IMR-90 (cell line): ENCODE results near the gene CHTF8. TPM values are rescaled to one million over a fixed set of nuclear protein-coding genes. Genes with fewer than 3 reads are reported as not detected.

ENCODE experiments used
- ATAC-seq: fragments of 200-7000 bp; cut with Tn5 transposase; 2 replicates; pipeline ENCODE4 v1.9.1; 2020; ENCODE audit warnings: low read depth, mild to moderate bottlenecking, moderate library complexity
- BruUV-seq: library from RNA; stranded (reverse); fragments of 400-500 nt; replicated peaks from 2 replicates; lab custom pipeline; 2021; lab: Mats Ljungman, UMichigan
- CTCF ChIA-PET: fragments of 300-600 bp; formaldehyde crosslinking; extraction: SDS; loops from one replicate; lab custom pipeline; 2021; ENCODE audit warnings: antibody characterized with exemption; lab: Yijun Ruan, JAX
- POLR2A ChIA-PET: fragments of 300-600 bp; sonication (Branson Sonifier 250); formaldehyde crosslinking; loops from one replicate; lab custom pipeline; 2022; ENCODE audit warnings: antibody characterized with exemption; ENCODE audit not compliant: unreplicated experiment; lab: Charles Lee
- DNase-seq: peaks from one replicate; pipeline ENCODE4 v3.0.0; 2013
- H2AFZ ChIP-seq: replicated peaks from 2 replicates; pipeline ENCODE3; 2013; ENCODE audit warnings: low read length, mild to moderate bottlenecking; ENCODE audit not compliant: poor library complexity
- H2AK5ac ChIP-seq: 2 replicates; pipeline ENCODE4 v1.6.1; 2013; ENCODE audit warnings: low read depth, low read length, inconsistent platforms
- H2AK9ac ChIP-seq: replicated peaks from 2 replicates; pipeline ENCODE3; 2013; ENCODE audit warnings: mild to moderate bottlenecking, low read depth, low read length, moderate library complexity; ENCODE audit not compliant: poor library complexity
- H2BK120ac ChIP-seq: 2 replicates; pipeline ENCODE4 v1.6.1; 2013; ENCODE audit warnings: low read depth, low read length, inconsistent platforms
- H2BK15ac ChIP-seq: 3 replicates; pipeline ENCODE4 v1.6.1; 2013; ENCODE audit warnings: low read depth, low read length, inconsistent platforms
- H2BK20ac ChIP-seq: 2 replicates; pipeline ENCODE4 v1.6.1; 2013; ENCODE audit warnings: low read depth, mild to moderate bottlenecking, inconsistent platforms, low read length, moderate library complexity
- H2BK5ac ChIP-seq: 2 replicates; pipeline ENCODE4 v1.6.1; 2013; ENCODE audit warnings: mild to moderate bottlenecking, low read depth, low read length, inconsistent platforms; ENCODE audit not compliant: poor library complexity, severe bottlenecking
- H3K14ac ChIP-seq: replicated peaks from 2 replicates; pipeline ENCODE4 v1.6.1; 2013; ENCODE audit warnings: low read depth, low read length, inconsistent platforms
- H3K18ac ChIP-seq: 2 replicates; pipeline ENCODE4 v1.6.1; 2013; ENCODE audit warnings: low read depth, low read length, control low read depth
- H3K23ac ChIP-seq: 2 replicates; pipeline ENCODE4 v1.6.1; 2013; ENCODE audit warnings: low read depth, low read length, inconsistent platforms
- H3K27ac ChIP-seq: 2 replicates; pipeline ENCODE4 v1.5.1; 2013; ENCODE audit warnings: mild to moderate bottlenecking, control low read depth, low read length; ENCODE audit not compliant: insufficient read depth
- H3K27me3 ChIP-seq: 2 replicates; pipeline ENCODE4 v1.6.1; 2013; ENCODE audit warnings: low read length; ENCODE audit not compliant: control insufficient read depth, insufficient read depth
- H3K36me3 ChIP-seq: 2 replicates; pipeline ENCODE4 v1.6.1; 2013; ENCODE audit warnings: low read length, mixed read lengths; ENCODE audit not compliant: control insufficient read depth, insufficient read depth
- H3K4ac ChIP-seq: 2 replicates; pipeline ENCODE4 v1.6.1; 2013; ENCODE audit warnings: low read depth, low read length, inconsistent platforms
- H3K4me1 ChIP-seq: 2 replicates; pipeline ENCODE4 v1.6.1; 2013; ENCODE audit warnings: low read length, mixed read lengths; ENCODE audit not compliant: control insufficient read depth, insufficient read depth
- H3K4me2 ChIP-seq: 2 replicates; pipeline ENCODE4 v1.6.1; 2013; ENCODE audit warnings: low read depth, mild to moderate bottlenecking, control low read depth, low read length, moderate library complexity
- H3K4me3 ChIP-seq: 2 replicates; pipeline ENCODE4 v1.5.1; 2013; ENCODE audit warnings: low read depth, mild to moderate bottlenecking, control low read depth, low read length, moderate library complexity; ENCODE audit not compliant: insufficient read depth
- H3K56ac ChIP-seq: 2 replicates; pipeline ENCODE4 v1.6.1; 2013; ENCODE audit warnings: low read length, inconsistent platforms; ENCODE audit not compliant: insufficient read depth; ENCODE audit errors: extremely low read depth
- H3K79me1 ChIP-seq, 2 experiments: 2 replicates each; pipeline ENCODE4 v1.6.1; 2013; ENCODE audit warnings: low read length in 2 of 2, inconsistent platforms in 1 of 2, low read depth in 1 of 2
- H3K9ac ChIP-seq: 2 replicates; pipeline ENCODE4 v1.6.1; 2013; ENCODE audit warnings: low read depth, low read length, control low read depth
- H3K9me1 ChIP-seq: 2 replicates; pipeline ENCODE4 v1.6.1; 2013; ENCODE audit warnings: low read length, inconsistent platforms; ENCODE audit not compliant: insufficient read depth
- H3K9me3 ChIP-seq: 2 replicates; pipeline ENCODE4 v1.6.1; 2013; ENCODE audit warnings: low read length; ENCODE audit not compliant: control insufficient read depth, insufficient read depth
- H4K20me1 ChIP-seq: 2 replicates; pipeline ENCODE4 v1.6.1; 2013; ENCODE audit warnings: low read length, inconsistent platforms; ENCODE audit not compliant: insufficient read depth
- H4K5ac ChIP-seq: 2 replicates; pipeline ENCODE4 v1.6.1; 2013; ENCODE audit warnings: mild to moderate bottlenecking, low read depth, low read length, control low read depth
- H4K8ac ChIP-seq, 2 experiments: 2 replicates each; pipeline ENCODE4 v1.6.1; 2013; ENCODE audit warnings: low read depth in 2 of 2, low read length in 2 of 2, control low read depth in 1 of 2, inconsistent platforms in 1 of 2
- H4K91ac ChIP-seq: 2 replicates; pipeline ENCODE4 v1.6.1; 2013; ENCODE audit warnings: low read depth, low read length, inconsistent platforms; ENCODE audit not compliant: insufficient read depth
- BHLHE40 ChIP-seq: fragments of 150-350 bp; IDR thresholded peaks from 2 replicates; pipeline ENCODE4 v1.6.1; 2016; ENCODE audit warnings: mild to moderate bottlenecking, low read depth, low read length
- CEBPB ChIP-seq: IDR thresholded peaks from 2 replicates; pipeline ENCODE4 v1.6.1; 2012; ENCODE audit warnings: low read depth, low read length, improper control_type of control experiment
- CHD1 ChIP-seq: IDR thresholded peaks from 2 replicates; pipeline ENCODE4 v1.6.1; 2012; ENCODE audit warnings: low read depth, low read length, improper control_type of control experiment
- FOS ChIP-seq: fragments of 150-350 bp; IDR thresholded peaks from 2 replicates; pipeline ENCODE4 v1.6.1; 2016; ENCODE audit warnings: low read depth, low read length
- MAFK ChIP-seq: IDR thresholded peaks from 2 replicates; pipeline ENCODE4 v1.6.1; 2012; ENCODE audit warnings: low read depth, low read length, improper control_type of control experiment
- MAZ ChIP-seq: IDR thresholded peaks from 2 replicates; pipeline ENCODE4 v1.6.1; 2012; ENCODE audit warnings: low read depth, mild to moderate bottlenecking, low read length, improper control_type of control experiment, moderate library complexity, borderline replicate concordance
- MXI1 ChIP-seq: IDR thresholded peaks from 2 replicates; pipeline ENCODE4 v1.6.1; 2012; ENCODE audit warnings: low read depth, mild to moderate bottlenecking, low read length, moderate library complexity, borderline replicate concordance
- NFE2L2 ChIP-seq: fragments of 150-350 bp; IDR thresholded peaks from 2 replicates; pipeline ENCODE4 v1.6.1; 2016; ENCODE audit warnings: low read depth, mild to moderate bottlenecking, low read length
- POLR2A ChIP-seq: IDR thresholded peaks from 2 replicates; pipeline ENCODE4 v1.6.1; 2012; ENCODE audit warnings: mild to moderate bottlenecking, low read depth, low read length
- RAD21 ChIP-seq: IDR thresholded peaks from 2 replicates; pipeline ENCODE4 v1.6.1; 2012; ENCODE audit warnings: low read length, improper control_type of control experiment
- RCOR1 ChIP-seq: IDR thresholded peaks from 2 replicates; pipeline ENCODE4 v1.6.1; 2012; ENCODE audit warnings: mild to moderate bottlenecking, low read length, improper control_type of control experiment; ENCODE audit not compliant: insufficient replicate concordance
- RFX5 ChIP-seq: IDR thresholded peaks from 2 replicates; pipeline ENCODE4 v1.8.0; 2012; ENCODE audit warnings: low read depth, mild to moderate bottlenecking, low read length, moderate library complexity
- SMC3 ChIP-seq: fragments of 150-350 bp; IDR thresholded peaks from 2 replicates; pipeline ENCODE4 v1.6.1; 2016; ENCODE audit warnings: low read depth, mild to moderate bottlenecking, antibody characterized with exemption, low read length, moderate library complexity
- WGBS, 2 experiments: methylation state at CpG; one replicate each; pipeline versions ENCODE4 v1.1.5 to v1.1.7; 2013; ENCODE audit warnings: missing lambda C conversion rate in 2 of 2; ENCODE audit not compliant: insufficient read length in 1 of 2; ENCODE audit errors: extremely low coverage in 2 of 2; 5-methylcytosine and 5-hydroxymethylcytosine counted together
- dilution Hi-C: fragments of 300-500 bp; cut with HindIII; formaldehyde crosslinking; loops from one replicate; pipeline ENCODE4 v1.14.3; 2018; ENCODE audit warnings: low sequenced_read_pairs; ENCODE audit not compliant: unreplicated experiment
- in situ Hi-C: fragments of 300-500 bp; cut with MboI; formaldehyde crosslinking; loops from 3 replicates; pipeline ENCODE4 v1.14.3; 2019; ENCODE audit warnings: low sequenced_read_pairs, inconsistent platforms, mixed read lengths
- intact Hi-C: fragments of 100-400 bp; cut with micrococcal nuclease; formaldehyde crosslinking; loops from 2 replicates; pipeline ENCODE4 v1.10.0; 2022
- polyA plus RNA-seq, 3 experiments: library from polyadenylated mRNA; depleted of rRNA; stranded (reverse); fragments of >200 nt; gene quantifications; 2 replicates each; pipeline ENCODE4 v1.2.3, GENCODE V29; 2012; ENCODE audit warnings: low replicate concordance in 1 of 3
- total RNA-seq: library from RNA; depleted of rRNA; stranded (reverse); fragments of >200 nt; gene quantifications from 2 replicates; pipeline ENCODE4 v1.2.3, GENCODE V29; 2012
- TF ChIP-seq, protein P1 (sequence below): fragments of 150-350 bp; IDR thresholded peaks from 2 replicates; pipeline ENCODE4 v1.6.1; 2016; ENCODE audit warnings: low read depth, mild to moderate bottlenecking, low read length, moderate library complexity, borderline replicate concordance
- TF ChIP-seq, protein P2 (sequence below): fragments of 150-350 bp; IDR thresholded peaks from 2 replicates; pipeline ENCODE4 v1.6.1; 2017; ENCODE audit warnings: mild to moderate bottlenecking, antibody characterized with exemption, low read length, low read depth
- TF ChIP-seq, protein P3 (sequence below): conservative IDR thresholded peaks from 2 replicates; pipeline ENCODE4 v1.5.1; 2012; ENCODE audit warnings: mild to moderate bottlenecking, low read depth, low read length, improper control_type of control experiment

Gene CHTF8
- total and polyA plus RNA-seq, 2 of the 4 experiments (the other 2 are of a cell fraction) = 47.1 to 122 TPM

GRCh38 chr16:69169051-69169450, 36.7 kb upstream of the CHTF8 start:
- Histone ChIP-seq H3K36me3 (peaks cover 26% of the 10 kb centered on the region), H3K56ac (no peak overlapping the region), H3K23ac (no peak overlapping the region), H3K9me1 (peaks cover 8% of the 10 kb centered on the region; the same call in 1 of the 2 replicates), H4K8ac (no peak overlapping the region), H2AFZ (no peak overlapping the region), H3K27me3 (no peaks in the 10 kb centered on the region), H2BK120ac (no peak overlapping the region), H3K4me2 (no peak overlapping the region), H2AK5ac (no peak overlapping the region), H3K27ac (no peak overlapping the region), H3K14ac (no peak overlapping the region), H4K20me1 (peaks cover 13% of the 10 kb centered on the region), H3K4ac (no peak overlapping the region), H3K18ac (no peak overlapping the region), H3K9me3 (no peaks in the 10 kb centered on the region), H4K5ac (no peak overlapping the region), H3K4me1 (peaks cover 16% of the 10 kb centered on the region), H4K91ac (no peak overlapping the region), H3K79me1 (peaks cover 0 to 42% of the 10 kb centered on the region in 2 experiments; a peak in 3 of 4 replicates), H3K9ac (no peak overlapping the region), H2BK5ac (no peak overlapping the region), H2BK20ac (no peak overlapping the region), H2AK9ac (no peak overlapping the region), H2BK15ac (no peak overlapping the region), H3K4me3 (no peak overlapping the region)
- no peak for TF ChIP-seq RAD21
- TF ChIP-seq, protein P1, sequence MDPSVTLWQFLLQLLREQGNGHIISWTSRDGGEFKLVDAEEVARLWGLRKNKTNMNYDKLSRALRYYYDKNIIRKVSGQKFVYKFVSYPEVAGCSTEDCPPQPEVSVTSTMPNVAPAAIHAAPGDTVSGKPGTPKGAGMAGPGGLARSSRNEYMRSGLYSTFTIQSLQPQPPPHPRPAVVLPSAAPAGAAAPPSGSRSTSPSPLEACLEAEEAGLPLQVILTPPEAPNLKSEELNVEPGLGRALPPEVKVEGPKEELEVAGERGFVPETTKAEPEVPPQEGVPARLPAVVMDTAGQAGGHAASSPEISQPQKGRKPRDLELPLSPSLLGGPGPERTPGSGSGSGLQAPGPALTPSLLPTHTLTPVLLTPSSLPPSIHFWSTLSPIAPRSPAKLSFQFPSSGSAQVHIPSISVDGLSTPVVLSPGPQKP = no peak
- no peak for TF ChIP-seq BHLHE40
- no peak for TF ChIP-seq CHD1
- TF ChIP-seq, protein P2, sequence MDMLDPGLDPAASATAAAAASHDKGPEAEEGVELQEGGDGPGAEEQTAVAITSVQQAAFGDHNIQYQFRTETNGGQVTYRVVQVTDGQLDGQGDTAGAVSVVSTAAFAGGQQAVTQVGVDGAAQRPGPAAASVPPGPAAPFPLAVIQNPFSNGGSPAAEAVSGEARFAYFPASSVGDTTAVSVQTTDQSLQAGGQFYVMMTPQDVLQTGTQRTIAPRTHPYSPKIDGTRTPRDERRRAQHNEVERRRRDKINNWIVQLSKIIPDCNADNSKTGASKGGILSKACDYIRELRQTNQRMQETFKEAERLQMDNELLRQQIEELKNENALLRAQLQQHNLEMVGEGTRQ = no peak
- no peak for TF ChIP-seq CEBPB
- no peak for TF ChIP-seq FOS
- TF ChIP-seq SMC3 = no peak
- no peak for TF ChIP-seq NFE2L2
- TF ChIP-seq POLR2A = no peak
- no peak for TF ChIP-seq MAZ
- no peak for TF ChIP-seq MAFK
- no peak for TF ChIP-seq RCOR1
- TF ChIP-seq, protein P3, sequence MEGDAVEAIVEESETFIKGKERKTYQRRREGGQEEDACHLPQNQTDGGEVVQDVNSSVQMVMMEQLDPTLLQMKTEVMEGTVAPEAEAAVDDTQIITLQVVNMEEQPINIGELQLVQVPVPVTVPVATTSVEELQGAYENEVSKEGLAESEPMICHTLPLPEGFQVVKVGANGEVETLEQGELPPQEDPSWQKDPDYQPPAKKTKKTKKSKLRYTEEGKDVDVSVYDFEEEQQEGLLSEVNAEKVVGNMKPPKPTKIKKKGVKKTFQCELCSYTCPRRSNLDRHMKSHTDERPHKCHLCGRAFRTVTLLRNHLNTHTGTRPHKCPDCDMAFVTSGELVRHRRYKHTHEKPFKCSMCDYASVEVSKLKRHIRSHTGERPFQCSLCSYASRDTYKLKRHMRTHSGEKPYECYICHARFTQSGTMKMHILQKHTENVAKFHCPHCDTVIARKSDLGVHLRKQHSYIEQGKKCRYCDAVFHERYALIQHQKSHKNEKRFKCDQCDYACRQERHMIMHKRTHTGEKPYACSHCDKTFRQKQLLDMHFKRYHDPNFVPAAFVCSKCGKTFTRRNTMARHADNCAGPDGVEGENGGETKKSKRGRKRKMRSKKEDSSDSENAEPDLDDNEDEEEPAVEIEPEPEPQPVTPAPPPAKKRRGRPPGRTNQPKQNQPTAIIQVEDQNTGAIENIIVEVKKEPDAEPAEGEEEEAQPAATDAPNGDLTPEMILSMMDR = no peak
- no peak for TF ChIP-seq MXI1
- no peak for TF ChIP-seq RFX5
- BruUV-seq = no TSS peak
- in situ Hi-C loops (no loop called here), intact Hi-C loops (no loop called here), dilution Hi-C loops (no loop called here)
- CTCF ChIA-PET = interaction anchor here (0.7 kb wide), 2 partner anchors 19 to 141 kb away, joined by 3 read pairs; no protein-coding TSS in a partner anchor
- POLR2A ChIA-PET = no interaction called here
- DNase-seq (no peak), ATAC-seq (no peak)
- no CpG with 5 or more reads among the region's 4 CpGs for WGBS, 2 experiments
